Nephron (organoid): ENCODE data around the gene GPR151.
"Not testable (repeated sequence)": the region's sequence is repeated elsewhere in the genome, so short reads cannot be mapped to it uniquely, and the experiment has no call there.

Source experiments
- H3K27ac Mint-ChIP-seq, 3 experiments: 2 replicates each; pipeline ENCODE4 v1.8.0; 2020; ENCODE audit warnings: mixed read lengths in 3 of 3, mild to moderate bottlenecking in 2 of 3, moderate library complexity in 1 of 3
- H3K27me3 Mint-ChIP-seq: 2 replicates; pipeline ENCODE4 v1.8.0; 2021; ENCODE audit warnings: low read depth, mild to moderate bottlenecking, moderate library complexity, mixed read lengths
- H3K36me3 Mint-ChIP-seq: 2 replicates; pipeline ENCODE4 v1.8.0; 2020; ENCODE audit warnings: low read depth, mixed read lengths
- H3K4me1 Mint-ChIP-seq: 2 replicates; pipeline ENCODE4 v1.8.0; 2020; ENCODE audit warnings: mixed read lengths
- H3K4me3 Mint-ChIP-seq, 3 experiments: 2 replicates each; pipeline ENCODE4 v1.8.0; 2020; ENCODE audit warnings: mild to moderate bottlenecking in 3 of 3, mixed read lengths in 3 of 3, moderate library complexity in 2 of 3
- H3K9me3 Mint-ChIP-seq: 2 replicates; pipeline ENCODE4 v1.8.0; 2020; ENCODE audit warnings: mixed read lengths
- TF ChIP-seq, protein P1 (sequence below), 3 experiments: fragments of 200-600 bp; sonication (generic); IDR thresholded peaks; one replicate each; pipeline ENCODE4 v1.5.0; 2021; ENCODE audit warnings: antibody characterized with exemption in 3 of 3; ENCODE audit not compliant: unreplicated experiment in 3 of 3

The GPR151 gene

DNA sequence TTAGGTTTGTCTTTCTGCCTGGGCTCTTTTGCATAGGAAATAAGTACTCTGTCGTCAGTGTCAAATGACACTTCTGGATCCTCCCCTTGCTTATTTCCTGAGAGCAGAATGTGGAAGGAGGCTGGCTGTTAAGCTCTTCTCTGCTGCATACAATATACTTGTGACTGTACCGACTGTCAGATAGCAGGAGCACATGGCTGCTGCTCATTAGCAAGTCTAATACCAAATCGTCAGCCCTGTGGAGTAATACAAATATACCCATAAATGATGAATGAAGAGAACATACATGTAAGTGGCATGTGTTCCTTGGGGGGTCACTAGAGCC is at the start of gene GPR151:
GPR151 (minus strand) TSS at position 40 of the 325 bp plus-strand sequence. CDS start 77 bp downstream, outside the sequence.
- Mint-ChIP-seq H3K9me3 (no peaks in the 10 kb centered on the region), H3K27me3 (no peaks in the 10 kb centered on the region), H3K27ac (no peak within 1 kb of the TSS), H3K4me3 (no peak within 1 kb of the TSS), H3K4me1 (no peaks in the 10 kb centered on the region), H3K36me3 (peaks cover 16% of the 10 kb centered on the region)
- TF ChIP-seq, protein P1, sequence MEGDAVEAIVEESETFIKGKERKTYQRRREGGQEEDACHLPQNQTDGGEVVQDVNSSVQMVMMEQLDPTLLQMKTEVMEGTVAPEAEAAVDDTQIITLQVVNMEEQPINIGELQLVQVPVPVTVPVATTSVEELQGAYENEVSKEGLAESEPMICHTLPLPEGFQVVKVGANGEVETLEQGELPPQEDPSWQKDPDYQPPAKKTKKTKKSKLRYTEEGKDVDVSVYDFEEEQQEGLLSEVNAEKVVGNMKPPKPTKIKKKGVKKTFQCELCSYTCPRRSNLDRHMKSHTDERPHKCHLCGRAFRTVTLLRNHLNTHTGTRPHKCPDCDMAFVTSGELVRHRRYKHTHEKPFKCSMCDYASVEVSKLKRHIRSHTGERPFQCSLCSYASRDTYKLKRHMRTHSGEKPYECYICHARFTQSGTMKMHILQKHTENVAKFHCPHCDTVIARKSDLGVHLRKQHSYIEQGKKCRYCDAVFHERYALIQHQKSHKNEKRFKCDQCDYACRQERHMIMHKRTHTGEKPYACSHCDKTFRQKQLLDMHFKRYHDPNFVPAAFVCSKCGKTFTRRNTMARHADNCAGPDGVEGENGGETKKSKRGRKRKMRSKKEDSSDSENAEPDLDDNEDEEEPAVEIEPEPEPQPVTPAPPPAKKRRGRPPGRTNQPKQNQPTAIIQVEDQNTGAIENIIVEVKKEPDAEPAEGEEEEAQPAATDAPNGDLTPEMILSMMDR (IDR thresholded peaks at IDR 0.05; ENCODE audit: unreplicated experiment in 3 of 3) = no peak

DNA sequence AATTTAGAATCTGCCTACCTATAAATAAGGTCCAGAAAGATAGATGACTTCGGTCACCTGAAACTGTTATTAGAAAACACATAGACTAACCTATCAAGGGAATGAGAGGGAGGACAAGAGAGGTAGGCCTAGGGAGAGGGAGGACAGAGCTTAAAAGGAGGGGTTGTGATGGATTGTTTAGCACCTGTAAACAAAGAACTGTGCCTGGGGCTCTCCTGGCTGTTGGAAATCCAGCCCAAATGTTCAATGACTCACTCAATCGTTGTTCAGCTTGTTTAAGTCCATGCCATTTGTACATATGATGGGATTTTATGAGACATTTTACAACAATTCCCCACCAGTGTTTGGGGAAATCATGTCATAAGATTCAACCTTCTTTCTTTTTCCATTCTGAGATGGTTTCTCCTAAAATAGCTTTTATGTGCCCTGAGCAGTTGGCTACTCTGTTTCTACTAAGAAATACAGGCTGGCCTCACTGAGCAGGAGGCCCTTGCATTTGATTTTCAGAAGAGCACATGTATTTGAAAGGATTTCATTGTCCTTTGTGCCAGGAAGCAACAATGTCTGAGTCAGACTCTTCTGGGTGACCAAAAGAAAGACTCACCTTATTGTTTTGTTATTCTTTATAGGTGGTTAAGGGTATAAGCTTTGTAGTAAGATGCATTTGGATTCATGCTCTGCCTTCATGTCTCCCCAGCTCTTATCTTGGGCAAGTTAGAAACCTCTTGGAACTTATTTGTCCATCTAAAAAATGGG is 48.2 kb upstream of the GPR151 start:
- Mint-ChIP-seq H3K4me1 (no peaks in the 10 kb centered on the region), H3K36me3 (no peaks in the 10 kb centered on the region), H3K27ac (no peak overlapping the region), H3K27me3 (no peaks in the 10 kb centered on the region), H3K4me3 (no peak overlapping the region), H3K9me3 (no peaks in the 10 kb centered on the region)
- TF ChIP-seq, protein P1 (IDR thresholded peaks at IDR 0.05; ENCODE audit: unreplicated experiment in 3 of 3) = no peak

DNA sequence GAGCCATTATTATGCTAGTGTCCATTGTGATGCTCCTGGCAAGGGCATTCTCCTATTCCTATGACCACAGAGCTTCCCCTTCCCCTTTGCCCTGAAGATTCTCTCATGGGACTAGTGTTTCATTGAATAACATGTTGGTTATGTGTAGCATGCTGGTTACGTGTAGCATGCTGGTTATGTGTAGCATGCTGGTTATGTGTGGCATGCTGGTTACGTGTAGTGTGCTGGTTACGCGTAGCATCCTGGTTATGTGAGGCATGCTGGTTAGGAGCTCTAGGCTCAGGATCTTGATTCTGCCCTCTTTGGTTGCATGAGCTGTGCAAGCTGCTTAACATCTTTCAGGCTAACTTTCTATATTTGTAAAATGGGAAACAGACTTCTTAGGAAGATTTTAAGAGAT is 46.5 kb upstream of the GPR151 start:
- no peaks in the 10 kb centered on the region for H3K27me3 Mint-ChIP-seq
- H3K36me3 Mint-ChIP-seq = no peaks in the 10 kb centered on the region
- no peaks in the 10 kb centered on the region for H3K4me1 Mint-ChIP-seq
- H3K9me3 Mint-ChIP-seq = peaks cover 5% of the 10 kb centered on the region
- TF ChIP-seq, protein P1 (IDR thresholded peaks at IDR 0.05; ENCODE audit: unreplicated experiment in 3 of 3) = no peak
- H3K27ac Mint-ChIP-seq = no peak overlapping the region
- H3K4me3 Mint-ChIP-seq = no peak overlapping the region

DNA sequence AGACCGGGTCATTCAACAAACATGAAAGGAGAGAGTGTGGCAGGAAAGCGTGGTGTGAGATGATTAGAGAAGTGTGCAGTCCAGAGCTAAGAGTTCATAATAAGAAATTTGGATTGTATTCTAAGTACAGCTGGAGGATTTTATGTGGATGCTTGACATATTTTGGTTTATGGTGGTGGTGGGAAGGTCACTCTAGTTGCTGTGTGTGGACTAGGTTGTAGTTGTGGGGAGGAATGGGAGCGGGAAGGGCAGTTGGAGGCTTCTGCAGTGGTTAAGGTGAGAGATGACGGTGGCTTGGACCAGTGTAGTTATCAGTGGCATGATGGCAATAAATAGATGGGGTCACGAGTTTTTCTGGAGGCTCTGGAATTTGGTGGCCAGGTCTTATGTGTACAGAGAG is 45.7 kb upstream of the GPR151 start:
- H3K4me3 Mint-ChIP-seq = no peak overlapping the region
- no peak overlapping the region for H3K27ac Mint-ChIP-seq
- no peaks in the 10 kb centered on the region for H3K36me3 Mint-ChIP-seq
- TF ChIP-seq, protein P1 (IDR thresholded peaks at IDR 0.05; ENCODE audit: unreplicated experiment in 3 of 3) = no peak
- H3K9me3 Mint-ChIP-seq = peaks cover 6% of the 10 kb centered on the region
- no peaks in the 10 kb centered on the region for H3K4me1 Mint-ChIP-seq
- H3K27me3 Mint-ChIP-seq = no peaks in the 10 kb centered on the region

DNA sequence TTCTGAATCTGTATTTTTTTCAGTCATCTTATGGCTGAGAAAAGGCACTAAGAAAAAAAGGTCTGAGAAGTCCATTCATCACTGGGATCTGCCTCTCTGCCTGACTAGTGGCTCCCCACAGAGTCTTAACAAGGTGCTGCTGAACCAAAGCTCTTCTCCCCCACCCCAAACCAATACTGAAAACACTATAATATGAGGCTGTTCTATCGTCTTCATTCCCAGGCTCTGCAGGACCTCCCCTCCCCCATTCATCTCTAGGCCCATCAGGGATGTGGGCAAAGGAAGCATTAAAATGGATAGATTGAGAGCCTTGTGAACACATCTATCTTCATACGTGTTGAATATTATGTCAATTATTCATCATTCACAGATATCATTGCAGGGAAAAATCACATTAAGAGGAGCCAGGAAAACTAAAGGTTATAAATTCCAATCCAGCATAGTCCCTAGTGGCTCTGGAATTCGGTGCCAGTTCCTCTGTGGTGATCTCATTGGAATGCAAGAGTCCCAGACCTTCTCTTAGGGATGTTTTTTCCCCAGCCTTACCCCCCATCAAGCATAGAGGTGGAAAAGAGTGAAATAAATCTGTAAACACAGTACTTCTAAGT is 44.3 kb upstream of the GPR151 start:
- no peaks in the 10 kb centered on the region for H3K4me1 Mint-ChIP-seq
- H3K36me3 Mint-ChIP-seq = no peaks in the 10 kb centered on the region
- H3K4me3 Mint-ChIP-seq = no peak overlapping the region
- TF ChIP-seq, protein P1 (IDR thresholded peaks at IDR 0.05; ENCODE audit: unreplicated experiment in 3 of 3) = no peak
- H3K27ac Mint-ChIP-seq = no peak overlapping the region
- peaks cover 3% of the 10 kb centered on the region for H3K27me3 Mint-ChIP-seq
- peaks cover 8% of the 10 kb centered on the region for H3K9me3 Mint-ChIP-seq

DNA sequence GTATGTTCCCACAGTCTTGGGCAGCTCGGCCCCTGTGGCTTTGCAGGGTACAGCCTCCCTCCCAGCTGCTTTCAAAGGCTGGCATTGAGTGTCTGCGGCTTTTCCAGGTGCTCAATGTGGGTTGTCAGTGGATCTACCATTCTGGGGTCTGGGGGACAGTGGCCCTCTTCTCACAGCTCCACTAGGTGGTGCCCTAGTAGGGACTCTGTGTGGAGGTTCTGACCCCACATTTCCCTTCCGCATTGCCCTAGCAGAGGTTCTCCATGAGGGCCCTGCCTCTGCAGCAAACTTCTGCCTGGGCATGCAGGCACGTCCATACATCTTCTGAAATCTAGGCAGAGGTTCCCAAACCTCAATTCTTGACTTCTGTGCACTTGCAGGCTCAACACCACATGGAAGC is 40.9 kb upstream of the GPR151 start:
- H3K9me3 Mint-ChIP-seq, H3K4me3 Mint-ChIP-seq, H3K4me1 Mint-ChIP-seq, H3K27me3 Mint-ChIP-seq, H3K27ac Mint-ChIP-seq, H3K36me3 Mint-ChIP-seq: not testable (repeated sequence)
